HCEC 1CT (cell line): ENCODE measurements around the gene PAQR5.
A peak's percentile ranks its signal among the peaks of the same experiment; 100 is the strongest.
"Not testable (repeated sequence)": the region's sequence is repeated elsewhere in the genome, so short reads cannot be mapped to it uniquely, and the experiment has no call there.

ENCODE experiments used
- DNase-seq: peaks from one replicate; pipeline ENCODE4 v3.0.0-alpha.2; 2017

Gene PAQR5

GRCh38 chr15:69358850-69359249 lies 60.1 kb downstream of the PAQR5 start:
- no peak for DNase-seq

GRCh38 chr15:69359722-69360121 lies 61.0 kb downstream of the PAQR5 start:
- DNase-seq = peak; percentile 16

- DNase-seq = no peak
These were observed 61.9 kb downstream of the PAQR5 start for GRCh38 chr15:69360642-69361041.

GRCh38 chr15:69367236-69367635 lies 68.5 kb downstream of the PAQR5 start:
- DNase-seq = no peak

GRCh38 chr15:69369631-69370030 lies 70.9 kb downstream of the PAQR5 start:
- DNase-seq = no peak

- no peak for DNase-seq
These were observed 74.7 kb downstream of the PAQR5 start for GRCh38 chr15:69373406-69373805.

- DNase-seq = no peak
These were observed 76.6 kb downstream of the PAQR5 start for GRCh38 chr15:69375151-69375790.

- DNase-seq = no peak
These were observed 78.7 kb downstream of the PAQR5 start for GRCh38 chr15:69377216-69377970.

- DNase-seq = no peak
These were observed 81.5 kb downstream of the PAQR5 start for GRCh38 chr15:69380100-69380725.

- DNase-seq = no peak
These were observed 82.0 kb downstream of the PAQR5 start for GRCh38 chr15:69380726-69381105.

GRCh38 chr15:69382176-69382575 lies 83.5 kb downstream of the PAQR5 start:
- DNase-seq = not testable (repeated sequence)

GRCh38 chr15:69384066-69384465 lies 85.4 kb downstream of the PAQR5 start:
- DNase-seq = not testable (repeated sequence)

GRCh38 chr15:69384626-69385598 lies 86.2 kb downstream of the PAQR5 start:
- no peak for DNase-seq

- no peak for DNase-seq
These were observed 87.1 kb downstream of the PAQR5 start for GRCh38 chr15:69385831-69386230.

- DNase-seq = no peak
These were observed 87.6 kb downstream of the PAQR5 start for GRCh38 chr15:69386284-69386683.

GRCh38 chr15:69388260-69388705 lies 89.6 kb downstream of the PAQR5 start:
- no peak for DNase-seq

- DNase-seq = no peak
These were observed 90.7 kb downstream of the PAQR5 start for GRCh38 chr15:69389426-69389825.

- DNase-seq = peak; percentile 79
These were observed 91.9 kb downstream of the PAQR5 start for GRCh38 chr15:69390575-69390974.

- DNase-seq = no peak
These were observed 92.5 kb downstream of the PAQR5 start for GRCh38 chr15:69391046-69391757.

- DNase-seq = no peak
These were observed 93.6 kb downstream of the PAQR5 start for GRCh38 chr15:69392352-69392751.

GRCh38 chr15:69393831-69394491 lies 95.2 kb downstream of the PAQR5 start:
- DNase-seq = no peak
